Measurements from ENCODE around the gene MAP4K1.

The MAP4K1 gene

GRCh38 chr19:38539751-38540150 lies 78.0 kb downstream of the MAP4K1 start:
- Histone ChIP-seq H3K4me1 (ENCODE audit: low read depth, poor library complexity, severe bottlenecking) (peaks cover 16% of the 10 kb centered on the region), H3K9ac (no peak overlapping the region), H3K4me3 (IDR thresholded peaks at IDR 0.05; ENCODE audit: insufficient read depth, low read depth, low read length) (no peak overlapping the region), H2AFZ (ENCODE audit: low read depth) (no peak overlapping the region), H3K36me3 (ENCODE audit: insufficient read depth) (no peaks in the 10 kb centered on the region), H3K4me2 (no peak overlapping the region), H4K20me1 (ENCODE audit: insufficient read depth) (no peaks in the 10 kb centered on the region), H3K79me2 (ENCODE audit: insufficient read depth, low read depth) (no peaks in the 10 kb centered on the region), H3K27me3 (ENCODE audit: insufficient read depth, low read depth) (peaks cover 19% of the 10 kb centered on the region; the same call in 1 of the 2 replicates), H3K27ac (no peak overlapping the region)
- no peak for TF ChIP-seq CTCF (conservative IDR thresholded peaks at IDR 0.05; ENCODE audit: low read depth, low read length)

- no peak overlapping the region for H3K4me2 ChIP-seq
- no peak overlapping the region for H2AFZ ChIP-seq (ENCODE audit: low read depth)
- H3K27ac ChIP-seq, result no peak overlapping the region
- peaks cover 27% of the 10 kb centered on the region; the same call in 1 of the 2 replicates for H3K27me3 ChIP-seq (ENCODE audit: insufficient read depth, low read depth)
- H3K4me1 ChIP-seq (ENCODE audit: low read depth, poor library complexity, severe bottlenecking), result peaks cover 10% of the 10 kb centered on the region
- H3K79me2 ChIP-seq (ENCODE audit: insufficient read depth, low read depth), result no peaks in the 10 kb centered on the region
- TF ChIP-seq CTCF (conservative IDR thresholded peaks at IDR 0.05; ENCODE audit: low read depth, low read length), result no peak
- H3K36me3 ChIP-seq (ENCODE audit: insufficient read depth), result no peaks in the 10 kb centered on the region
- no peak overlapping the region for H3K9ac ChIP-seq
- no peaks in the 10 kb centered on the region for H4K20me1 ChIP-seq (ENCODE audit: insufficient read depth)
- no peak overlapping the region for H3K4me3 ChIP-seq (IDR thresholded peaks at IDR 0.05; ENCODE audit: insufficient read depth, low read depth, low read length)
Observed at GRCh38 chr19:38538793-38539528, 78.8 kb downstream of the MAP4K1 start.

GRCh38 chr19:38538386-38538785 lies 79.4 kb downstream of the MAP4K1 start:
- H3K27me3 ChIP-seq (ENCODE audit: insufficient read depth, low read depth), result peaks cover 32% of the 10 kb centered on the region; the same call in 1 of the 2 replicates
- H3K79me2 ChIP-seq (ENCODE audit: insufficient read depth, low read depth), result no peaks in the 10 kb centered on the region
- no peak overlapping the region for H2AFZ ChIP-seq (ENCODE audit: low read depth)
- no peak for TF ChIP-seq CTCF (conservative IDR thresholded peaks at IDR 0.05; ENCODE audit: low read depth, low read length)
- H3K9ac ChIP-seq, result no peak overlapping the region
- no peak overlapping the region for H3K4me2 ChIP-seq
- no peak overlapping the region for H3K4me3 ChIP-seq (IDR thresholded peaks at IDR 0.05; ENCODE audit: insufficient read depth, low read depth, low read length)
- no peak overlapping the region for H3K27ac ChIP-seq
- H3K36me3 ChIP-seq (ENCODE audit: insufficient read depth), result no peaks in the 10 kb centered on the region
- H3K4me1 ChIP-seq (ENCODE audit: low read depth, poor library complexity, severe bottlenecking), result peaks cover 8% of the 10 kb centered on the region
- no peaks in the 10 kb centered on the region for H4K20me1 ChIP-seq (ENCODE audit: insufficient read depth)
